Gastrocnemius medialis (tissue), 4 donors: Measurements from ENCODE around the gene LRP5.

Source experiments
- CTCF ChIP-seq, 5 experiments: fragments of 450-650 bp in 3 of 5; fragments of 200-600 bp in 2 of 5; sonication (generic) in 2 of 5; IDR thresholded peaks in 4 of 5; conservative IDR thresholded peaks in 1 of 5; 1 replicate in 4 of 5; 2 replicates in 1 of 5; pipeline ENCODE4 v1.5.1; 2016 to 2019; ENCODE audit warnings: antibody characterized with exemption in 5 of 5, mild to moderate bottlenecking in 3 of 5, moderate library complexity in 3 of 5
- POLR2A ChIP-seq, 2 donors: fragments of 450-650 bp; IDR thresholded peaks; one replicate each; pipeline ENCODE4 v1.6.1; 2017; ENCODE audit warnings: antibody characterized with exemption in 2 of 2, mild to moderate bottlenecking in 2 of 2, moderate library complexity in 2 of 2

- no peak for TF ChIP-seq CTCF (IDR thresholded peaks at IDR 0.05 in 4 of 5, conservative IDR thresholded peaks at IDR 0.05 in 1 of 5)
- TF ChIP-seq POLR2A (IDR thresholded peaks at IDR 0.05) = no peak
These were observed 76.3 kb downstream of the LRP5 start for GRCh38 chr11:68388595-68389198.
